Measurements from ENCODE around the gene TPST2.
A peak's percentile ranks its signal among the peaks of the same experiment; 100 is the strongest.
"Not testable (repeated sequence)": the region's sequence is repeated elsewhere in the genome, so short reads cannot be mapped to it uniquely, and the experiment has no call there.

Gene TPST2

DNA sequence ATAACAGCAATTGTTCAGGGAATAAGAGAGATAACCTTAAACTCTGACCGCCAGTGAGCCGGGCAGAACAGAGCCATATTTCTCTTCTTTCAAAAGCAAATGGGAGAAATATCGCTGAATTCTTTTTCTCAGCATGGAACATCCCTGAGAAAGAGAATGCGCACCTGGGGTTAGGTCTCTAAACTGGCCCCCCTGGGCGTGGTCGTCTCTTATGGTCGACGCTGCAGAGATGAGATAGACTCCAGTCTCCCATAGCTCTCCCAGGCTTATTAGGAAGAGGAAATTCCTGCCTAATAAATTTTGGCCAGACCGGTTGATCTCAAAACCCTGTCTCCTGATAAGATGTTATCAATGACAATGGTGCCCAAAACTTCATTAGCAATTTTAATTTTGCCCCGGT lies 23.8 kb upstream of the TPST2 start:
- DNase-seq; intact Hi-C loops (cut with DNase I): not testable (repeated sequence)

DNA sequence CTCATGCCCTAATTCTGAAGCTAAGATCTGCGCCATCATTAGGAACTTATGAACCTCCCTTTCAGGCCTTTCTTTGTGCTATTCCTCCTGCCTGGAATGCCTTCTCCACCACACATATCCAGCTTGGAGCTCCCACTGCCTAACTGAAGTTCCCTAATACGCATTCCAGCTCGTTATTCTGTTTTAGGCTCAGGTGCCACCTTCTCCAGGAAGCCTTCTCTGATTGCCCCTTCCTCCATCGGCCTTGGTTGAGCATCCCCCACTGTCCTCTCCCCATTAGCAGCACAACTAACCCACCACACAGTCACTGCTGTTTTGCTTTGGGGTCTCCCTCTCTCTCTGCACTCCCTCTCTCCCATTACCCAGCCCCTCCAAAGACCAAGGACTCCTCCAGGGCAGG lies 22.7 kb upstream of the TPST2 start:
- DNase-seq = no peak
- intact Hi-C loops (cut with DNase I) = no loop called here

DNA sequence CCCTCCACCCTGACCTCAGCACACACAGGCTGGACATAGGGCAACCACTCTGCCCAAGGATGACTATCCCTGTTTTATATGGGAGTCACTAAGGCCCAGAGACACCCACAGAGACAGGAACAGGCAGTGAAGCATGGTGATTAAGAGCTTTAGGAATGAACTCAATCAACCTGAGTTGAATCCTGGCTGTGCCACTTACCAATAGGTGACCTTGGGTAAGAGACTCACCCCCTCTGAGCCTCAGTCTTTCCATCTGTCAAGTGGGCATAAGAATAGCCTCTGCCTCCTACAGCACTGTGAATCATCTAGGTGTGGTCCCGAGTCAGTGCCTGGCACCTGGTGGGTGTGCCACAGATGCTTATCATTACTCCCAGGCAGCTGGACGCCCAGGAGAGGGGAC lies 21.1 kb upstream of the TPST2 start:
- no peak for DNase-seq
- intact Hi-C loops (cut with DNase I) = no loop called here

DNA sequence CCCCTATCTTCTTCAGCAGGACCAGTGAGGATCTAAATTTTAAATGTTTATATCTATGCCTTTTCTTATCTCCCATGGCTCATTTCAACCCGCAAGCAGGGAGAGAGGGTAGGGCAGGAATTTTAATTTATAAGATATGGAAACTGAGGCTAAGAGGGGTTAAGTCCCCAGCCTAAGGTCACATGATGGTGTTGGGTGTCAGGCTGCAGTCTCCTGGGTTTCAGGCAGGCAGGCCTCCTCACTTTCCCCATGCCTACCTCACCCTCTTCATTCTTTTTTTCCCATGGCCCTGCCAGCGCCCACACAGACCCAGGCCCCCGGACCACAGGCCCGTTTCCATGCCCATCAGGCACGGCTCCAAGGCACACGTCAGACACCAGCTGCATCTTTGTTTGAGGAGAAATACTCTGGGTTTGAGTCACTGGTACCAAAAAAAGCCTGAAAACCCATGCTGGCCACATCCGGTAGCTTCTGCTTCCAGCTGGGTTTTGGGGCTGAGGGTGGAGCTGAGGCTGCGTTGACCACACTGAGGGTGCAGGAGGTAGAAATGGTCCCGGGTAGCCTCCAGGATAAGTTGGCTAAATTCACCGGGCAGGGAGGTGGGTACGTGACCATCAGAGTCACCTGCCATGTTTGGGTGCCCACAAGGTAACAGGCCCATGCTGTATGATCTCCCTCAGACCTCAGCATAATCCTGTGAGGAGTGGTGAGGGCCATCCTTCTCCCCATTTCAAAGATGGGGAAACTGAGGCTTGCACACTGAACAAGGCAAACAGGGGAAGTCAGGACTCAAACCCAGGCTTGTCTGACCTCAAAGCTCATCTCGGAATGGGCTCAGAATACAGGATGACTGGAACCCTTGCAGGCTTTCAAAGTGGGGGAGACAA lies 20.4 kb upstream of the TPST2 start:
- intact Hi-C loops (cut with DNase I) = no loop called here
- peak in 33 of 42 donors; percentile 13 to 63 (median 37) for DNase-seq

DNA sequence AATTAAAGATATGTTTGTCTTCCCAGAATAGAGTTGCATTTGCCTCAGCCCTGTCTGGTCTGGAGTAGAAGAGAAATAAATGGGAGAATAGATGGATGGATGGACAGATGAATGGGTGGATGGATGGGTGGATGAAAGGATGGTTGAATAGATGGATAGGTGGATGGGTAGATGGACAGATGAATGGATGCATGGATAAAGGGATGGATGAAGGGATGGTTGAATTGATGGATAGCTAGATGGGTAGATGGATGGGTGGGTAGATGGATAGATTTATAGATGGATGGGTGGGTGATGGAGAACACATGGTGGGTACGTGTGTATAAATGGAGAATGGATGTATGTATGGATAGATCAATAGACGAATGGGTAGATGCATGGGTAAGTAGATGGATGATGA lies 19.4 kb upstream of the TPST2 start:
- intact Hi-C loops (cut with DNase I) = no loop called here

DNA sequence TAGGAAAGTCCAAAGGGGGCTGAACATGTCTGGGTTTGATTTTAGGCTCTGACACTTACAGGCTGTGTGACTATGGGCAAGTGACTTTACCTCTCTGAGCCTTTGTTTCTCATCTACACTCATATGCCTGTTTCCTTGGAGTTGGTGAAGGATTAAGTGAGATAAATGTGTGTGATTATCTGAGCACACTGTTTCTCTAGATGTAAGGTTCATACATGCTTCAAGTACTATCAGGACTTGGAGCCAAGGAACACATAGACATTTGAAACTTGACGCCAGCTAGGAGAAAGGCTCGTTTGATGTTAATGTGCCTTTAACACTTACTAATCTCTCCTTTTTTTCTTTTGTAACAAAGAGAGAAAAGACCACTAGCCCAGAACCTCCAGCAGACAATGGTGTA lies 18.2 kb upstream of the TPST2 start:
- intact Hi-C loops (cut with DNase I) = no loop called here
- DNase-seq = no peak

More for the DNA sequence above, 19.4 kb upstream of the TPST2 start:
- no peak for DNase-seq

DNA sequence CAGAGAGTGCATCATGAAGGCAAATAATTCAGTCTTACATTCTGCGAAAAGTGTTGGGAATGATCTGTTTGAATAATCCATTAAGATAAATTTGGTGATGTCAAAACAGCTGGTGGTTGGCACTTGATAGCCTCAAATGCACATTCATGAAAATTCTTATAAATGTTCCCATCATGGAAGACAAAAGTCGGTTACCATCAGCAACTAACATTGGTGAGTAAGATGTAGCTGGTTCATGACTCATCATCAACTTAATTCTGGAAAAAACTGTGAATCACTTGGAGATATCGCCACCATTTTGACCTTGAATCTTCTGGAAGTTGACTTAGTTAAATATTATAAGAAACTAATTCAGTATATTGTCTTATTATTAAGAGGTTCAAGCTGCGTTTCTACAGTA lies 16.7 kb upstream of the TPST2 start:
- DNase-seq = peak in 2 of 42 donors; percentile 3 to 13
- intact Hi-C loops (cut with DNase I) = no loop called here

DNA sequence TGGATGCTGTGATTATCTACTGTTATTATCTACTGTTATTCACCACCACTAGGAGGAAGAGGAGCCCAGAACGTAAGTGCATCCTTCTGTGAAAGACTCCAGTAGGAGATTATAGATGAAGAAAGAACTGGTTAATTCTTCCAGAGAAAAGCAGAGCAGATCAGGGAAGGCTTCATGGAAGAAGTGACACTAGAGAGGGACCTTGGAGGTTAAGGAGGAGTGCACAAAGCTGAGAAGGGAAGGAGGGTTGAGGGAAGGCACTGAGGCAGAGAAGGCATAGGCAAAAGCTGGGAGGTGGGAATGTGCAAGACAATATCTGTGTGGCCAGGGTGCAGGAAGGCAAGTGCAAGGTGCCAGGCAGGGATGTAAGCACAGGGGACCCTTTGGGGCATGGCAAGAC lies 14.4 kb upstream of the TPST2 start:
- no peak for DNase-seq
- intact Hi-C loops (cut with DNase I) = no loop called here

DNA sequence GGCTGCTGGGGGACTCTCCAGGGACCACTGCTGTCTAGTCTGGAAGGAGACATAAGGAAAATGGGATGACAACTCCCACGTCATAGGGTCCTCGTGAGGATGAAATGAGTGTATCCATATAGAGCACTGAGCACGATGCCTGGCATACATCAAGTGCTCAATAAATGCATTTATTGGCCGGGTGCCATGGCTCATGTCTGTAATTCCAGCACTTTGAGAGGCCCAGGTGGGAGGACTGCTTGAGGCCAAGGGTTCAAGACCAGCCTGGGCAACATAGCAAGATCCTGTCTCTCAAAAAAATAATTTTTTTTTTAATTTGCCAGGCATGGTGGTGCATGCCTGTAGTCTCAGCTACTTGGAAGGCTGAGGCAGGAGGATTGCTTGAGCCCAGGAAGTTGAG lies 12.2 kb upstream of the TPST2 start:
- DNase-seq = no peak
- intact Hi-C loops (cut with DNase I) = no loop called here

DNA sequence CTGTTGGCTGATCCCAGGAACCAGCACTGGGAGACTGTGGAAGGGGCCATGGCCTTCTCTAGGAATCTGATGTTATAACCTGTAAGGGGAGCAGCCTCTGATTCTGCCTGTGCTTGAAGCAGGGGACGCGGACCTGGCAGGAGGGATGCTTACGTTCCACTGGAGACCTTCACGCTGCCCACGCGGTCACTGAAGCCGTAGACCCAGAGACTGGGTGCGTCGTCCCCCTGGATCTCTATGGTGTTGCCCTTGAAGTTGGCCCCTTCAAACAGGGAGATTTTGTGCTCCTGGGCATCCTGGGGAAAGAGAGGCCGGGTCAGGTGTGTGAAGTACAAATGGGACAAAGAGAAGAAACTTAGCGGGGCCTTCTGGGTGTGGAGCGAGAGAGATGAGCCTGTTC lies 11.8 kb upstream of the TPST2 start:
- DNase-seq = no peak
- intact Hi-C loops (cut with DNase I) = no loop called here

DNA sequence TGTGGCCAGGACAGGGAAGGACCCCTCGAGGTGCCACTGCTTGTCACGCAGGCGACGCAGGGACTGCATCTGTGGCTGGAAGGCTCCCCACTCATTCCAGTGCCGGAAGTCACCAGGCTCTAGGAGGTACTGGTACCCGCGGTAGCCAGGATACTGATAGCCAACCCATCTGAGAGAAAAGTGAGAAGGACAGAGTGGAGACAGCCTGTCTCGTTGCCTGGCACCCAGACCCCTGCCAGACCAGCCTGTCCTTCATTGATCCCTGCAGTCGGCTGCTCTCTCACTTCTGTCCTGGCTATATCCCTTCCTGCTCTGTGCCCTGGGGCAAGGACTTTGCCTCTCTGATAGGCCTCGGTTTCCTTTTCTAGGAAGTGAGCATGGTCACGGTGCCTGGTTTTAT lies 9.6 kb upstream of the TPST2 start:
- intact Hi-C loops (cut with DNase I) = no loop called here
- DNase-seq = no peak

DNA sequence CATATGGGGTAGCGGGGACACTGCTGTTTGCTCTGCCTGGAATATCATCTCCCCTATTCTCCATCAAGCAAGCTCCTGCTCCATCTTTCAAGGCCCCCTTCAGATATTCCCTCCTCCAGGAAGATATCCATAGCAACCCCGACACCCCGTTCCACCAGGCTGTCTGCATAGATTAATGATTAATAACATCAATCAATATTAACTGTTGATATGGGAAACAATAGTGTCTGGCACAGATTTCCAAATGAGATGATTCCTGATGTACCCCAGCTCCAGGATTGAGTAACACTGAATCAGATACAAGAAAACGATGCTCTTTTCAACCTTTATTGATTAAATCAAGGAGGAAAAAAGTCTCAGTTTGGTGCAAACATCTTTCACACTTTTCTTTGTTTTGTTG lies 7.5 kb upstream of the TPST2 start:
- intact Hi-C loops (cut with DNase I) = no loop called here
- DNase-seq = no peak

DNA sequence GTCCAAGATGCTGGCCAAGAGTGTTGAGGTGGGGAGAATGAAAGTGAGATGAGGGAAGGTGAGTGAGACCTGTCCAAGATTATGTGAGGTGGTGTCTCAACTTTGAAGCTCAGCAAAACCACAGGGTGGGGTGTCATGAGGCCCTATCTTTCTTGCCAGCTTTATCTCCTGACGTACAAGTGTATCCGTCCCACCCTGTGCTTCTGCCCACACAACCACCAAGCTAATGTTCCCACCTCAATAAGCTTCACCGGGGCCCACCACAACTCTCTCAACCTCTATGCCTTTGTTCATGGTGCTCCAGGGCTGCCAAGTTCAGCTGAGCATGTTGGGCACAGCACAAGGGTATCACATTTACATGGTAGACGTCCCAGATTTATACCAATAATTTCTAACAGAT lies 7.1 kb upstream of the TPST2 start:
- DNase-seq = no peak
- intact Hi-C loops (cut with DNase I) = no loop called here

DNA sequence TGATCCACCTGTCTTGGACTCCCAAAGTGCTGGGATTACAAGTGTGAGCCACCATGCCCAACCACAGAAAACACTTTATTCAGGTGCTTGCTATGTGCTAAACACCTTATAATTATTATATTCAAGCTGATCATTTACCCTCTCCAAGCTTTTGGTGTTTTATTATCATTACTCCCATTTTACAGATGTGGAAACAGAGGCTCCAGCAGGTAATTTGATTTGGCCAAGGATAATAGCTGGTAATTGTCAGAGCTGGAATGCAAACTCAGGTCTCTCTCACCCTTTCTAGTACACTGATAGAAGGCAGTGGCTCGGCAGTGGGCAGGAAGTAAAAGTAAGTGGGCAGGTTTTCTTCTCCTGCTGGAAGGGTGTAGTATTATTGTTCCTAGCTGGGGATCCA lies 3.8 kb upstream of the TPST2 start:
- intact Hi-C loops (cut with DNase I) = no loop called here

DNA sequence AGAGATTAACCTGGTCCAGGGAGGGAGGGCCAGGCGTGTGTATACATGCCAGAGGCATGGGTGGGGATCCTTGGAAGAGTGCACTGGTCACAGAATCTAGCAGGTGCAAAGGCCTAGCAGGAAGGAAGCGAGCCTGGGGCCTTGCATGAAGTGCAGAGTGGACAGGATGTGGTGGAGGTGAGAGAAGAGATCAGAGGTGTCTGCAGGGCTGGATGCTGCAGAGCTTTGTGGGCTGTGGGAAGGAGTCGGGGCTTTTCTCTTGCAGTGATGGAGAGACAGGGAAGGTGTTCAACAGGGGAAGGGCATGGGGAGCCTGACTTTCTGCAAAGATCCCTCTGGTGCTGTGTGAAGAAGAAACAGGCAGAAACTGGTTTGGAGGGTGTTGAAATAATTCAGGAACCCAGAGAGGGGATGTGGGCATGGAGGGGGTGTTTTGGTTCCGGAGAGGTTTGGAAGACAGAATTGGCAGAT lies 2.5 kb upstream of the TPST2 start:
- intact Hi-C loops (cut with DNase I) = no loop called here
- DNase-seq = no peak

More for the DNA sequence above, 3.8 kb upstream of the TPST2 start:
- no peak for DNase-seq

DNA sequence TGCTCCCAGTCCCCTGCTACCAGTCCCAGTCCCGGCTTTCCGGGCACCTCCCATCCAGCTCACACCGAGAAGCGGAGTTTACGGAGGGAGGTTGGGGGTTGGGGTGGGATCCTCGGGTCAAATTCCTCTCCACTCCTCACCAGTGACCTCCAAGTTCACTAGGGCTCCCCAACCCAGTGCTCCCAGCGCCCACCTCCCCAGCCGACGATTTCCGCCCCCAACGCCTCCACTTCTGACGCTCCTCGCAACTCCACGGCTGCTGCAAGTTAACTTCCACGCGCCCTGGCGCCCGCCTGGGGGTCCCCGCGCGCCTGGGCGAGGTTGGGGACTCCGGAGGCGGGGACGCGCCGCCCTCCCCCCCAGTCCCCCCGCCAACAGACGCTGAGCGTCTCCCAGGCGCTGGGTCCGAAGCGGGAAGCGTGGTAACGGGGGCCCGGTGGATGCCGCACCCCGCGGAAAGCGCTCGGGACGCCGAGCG lies 526 bp downstream of the TPST2 start:
- intact Hi-C loops (cut with DNase I) = loop anchor here (10.0 kb wide), 1 partner anchor 75 kb away; the partner anchor contains the start of gene TFIP11
- DNase-seq = peak in 3 of 42 donors; percentile 11 to 41 (median 13)

DNA sequence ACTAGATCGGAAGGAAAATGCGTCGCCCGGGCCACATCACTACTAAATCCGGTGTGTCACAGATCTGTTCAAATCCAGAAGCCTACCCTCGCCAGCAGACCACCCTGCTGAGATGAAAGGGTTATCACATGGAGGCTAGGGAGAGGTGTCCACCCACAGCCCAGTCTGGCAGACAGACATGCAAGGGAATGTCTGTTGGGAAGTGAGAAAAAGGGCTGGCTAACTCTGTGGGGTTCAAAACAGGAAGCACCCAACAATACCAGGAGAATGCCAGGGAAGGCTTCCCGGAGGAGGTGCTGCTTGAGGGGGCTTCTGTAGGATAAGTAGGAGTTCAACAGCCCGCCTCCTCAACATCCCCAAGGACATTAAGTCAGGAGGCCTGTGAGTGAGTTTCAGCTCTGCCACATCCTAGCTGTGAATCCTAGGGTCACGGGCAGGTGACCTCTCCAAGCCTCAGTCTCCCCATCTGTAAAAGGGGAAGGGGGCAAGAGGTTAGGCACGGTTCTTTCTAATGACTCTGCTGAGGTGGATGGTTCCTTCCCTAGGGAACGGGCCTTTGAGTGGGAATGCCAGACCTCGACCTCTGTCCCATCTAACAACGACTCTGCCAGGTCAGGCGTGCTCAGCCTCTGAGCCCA lies 1.1 kb downstream of the TPST2 start:
- intact Hi-C loops (cut with DNase I) = loop anchor here (10.0 kb wide), 1 partner anchor 74 kb away; the partner anchor contains the start of gene TFIP11
- peak in 1 of 42 donors; percentile 27 for DNase-seq

DNA sequence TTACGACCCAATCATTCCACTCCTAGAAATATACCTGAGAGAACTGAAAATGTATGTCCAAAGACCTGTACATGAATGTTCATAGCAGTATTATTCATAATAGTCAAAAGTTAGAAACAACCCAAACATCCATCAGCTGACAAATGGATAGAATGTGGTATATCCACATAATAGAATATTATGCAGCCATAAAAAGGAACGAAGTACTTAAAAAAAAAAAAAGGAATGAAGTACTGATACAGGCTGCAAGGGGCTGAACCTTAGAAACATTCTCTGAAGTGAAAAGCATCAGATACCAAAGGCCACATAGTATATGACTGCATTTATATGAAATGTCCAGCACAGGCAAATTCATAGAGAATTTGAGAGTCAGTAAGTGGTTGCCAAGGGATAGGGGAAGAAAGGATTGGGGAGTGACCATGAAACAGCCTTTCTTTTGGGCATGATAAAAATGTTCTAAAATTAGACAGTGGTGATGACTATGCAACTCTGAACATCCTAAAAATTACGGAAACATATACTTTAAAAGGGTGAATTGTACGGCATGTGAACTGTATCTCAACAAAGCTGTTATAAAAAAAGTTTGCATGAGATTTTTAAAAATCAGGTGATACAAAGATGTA lies 1.8 kb downstream of the TPST2 start:
- no peak for DNase-seq

DNA sequence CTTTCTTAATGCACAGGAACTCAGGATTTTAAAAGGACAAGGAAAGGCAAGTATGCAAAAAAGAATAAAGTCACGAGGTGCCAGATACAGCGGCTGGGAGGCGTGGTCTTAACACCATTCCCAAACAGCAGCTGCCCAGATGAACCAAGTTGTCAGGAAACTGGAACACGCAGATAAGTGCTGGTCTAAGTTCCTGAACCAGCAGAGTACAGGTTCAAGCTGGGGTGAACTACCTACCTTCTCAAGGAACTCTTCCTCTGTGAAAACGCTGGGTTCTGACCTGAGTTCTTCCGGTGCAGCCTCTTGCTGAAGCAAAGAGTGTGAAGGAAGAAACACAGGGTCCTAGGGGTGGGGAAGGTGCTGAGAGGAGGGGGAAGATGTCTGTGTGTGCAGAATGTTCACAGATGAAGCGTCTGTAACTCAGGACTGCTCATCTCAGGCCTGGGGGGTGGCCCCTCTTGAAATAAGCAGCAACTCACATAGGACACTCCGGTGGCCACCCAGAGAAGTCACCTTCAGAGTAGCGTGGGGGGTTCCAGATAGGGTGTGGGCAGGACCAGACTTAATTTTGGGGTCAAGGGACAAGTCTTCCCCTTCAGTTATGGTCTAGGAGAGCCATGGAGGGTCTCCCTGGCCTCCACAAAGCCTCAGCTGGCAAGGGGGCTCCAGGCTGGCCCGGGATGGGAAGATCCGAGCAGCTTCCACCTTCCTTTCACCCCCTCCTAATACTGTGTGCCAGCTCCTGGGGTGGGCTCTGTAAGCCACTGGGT lies 3.2 kb downstream of the TPST2 start:
- intact Hi-C loops (cut with DNase I) = loop anchor here (10.0 kb wide), 1 partner anchor 72 kb away; the partner anchor contains the start of gene TFIP11
- no peak for DNase-seq

More for the DNA sequence above, 1.8 kb downstream of the TPST2 start:
- intact Hi-C loops (cut with DNase I) = loop anchor here (10.0 kb wide), 1 partner anchor 73 kb away; the partner anchor contains the start of gene TFIP11

Measured in head of caudate nucleus (tissue), 42 donors.